Activated CD4-positive, CD25-positive, alpha-beta regulatory T cell treated with anti-CD3 and anti-CD28 coated beads, Interleukin-2, amount 50 U/mL, for 24 hours (primary cell): ENCODE data around the gene STK16.

Source experiments
- ATAC-seq, 2 donors: fragments of 150-1000 bp; cut with Tn5 transposase; one replicate each; pipeline ENCODE4 v1.10.0; 2021; ENCODE audit warnings: mild to moderate bottlenecking in 1 of 2, moderate library complexity in 1 of 2

The STK16 gene

GRCh38 chr2:219214141-219214540, 31.1 kb upstream of the STK16 start:
- ATAC-seq: no peak

DNA sequence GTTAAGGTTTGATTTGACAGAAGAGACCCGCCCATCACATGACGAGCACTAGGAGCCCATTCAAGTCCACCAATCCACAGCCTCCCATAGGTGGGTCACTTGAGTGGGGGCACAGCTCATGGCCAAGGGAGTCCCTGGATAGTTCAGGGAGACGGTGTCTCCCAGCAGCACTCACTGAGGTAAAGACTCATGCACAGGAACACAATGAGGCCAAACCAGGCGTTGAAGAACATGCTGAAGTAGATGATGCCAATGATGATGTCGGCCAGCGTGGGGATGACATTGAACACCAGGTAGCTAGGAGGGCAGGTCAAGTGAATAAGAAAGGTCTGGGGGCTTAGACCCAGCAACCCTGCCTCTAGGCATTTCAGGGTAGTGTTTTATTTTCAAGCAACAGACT, 30.5 kb upstream of the STK16 start:
- ATAC-seq: no peak

DNA sequence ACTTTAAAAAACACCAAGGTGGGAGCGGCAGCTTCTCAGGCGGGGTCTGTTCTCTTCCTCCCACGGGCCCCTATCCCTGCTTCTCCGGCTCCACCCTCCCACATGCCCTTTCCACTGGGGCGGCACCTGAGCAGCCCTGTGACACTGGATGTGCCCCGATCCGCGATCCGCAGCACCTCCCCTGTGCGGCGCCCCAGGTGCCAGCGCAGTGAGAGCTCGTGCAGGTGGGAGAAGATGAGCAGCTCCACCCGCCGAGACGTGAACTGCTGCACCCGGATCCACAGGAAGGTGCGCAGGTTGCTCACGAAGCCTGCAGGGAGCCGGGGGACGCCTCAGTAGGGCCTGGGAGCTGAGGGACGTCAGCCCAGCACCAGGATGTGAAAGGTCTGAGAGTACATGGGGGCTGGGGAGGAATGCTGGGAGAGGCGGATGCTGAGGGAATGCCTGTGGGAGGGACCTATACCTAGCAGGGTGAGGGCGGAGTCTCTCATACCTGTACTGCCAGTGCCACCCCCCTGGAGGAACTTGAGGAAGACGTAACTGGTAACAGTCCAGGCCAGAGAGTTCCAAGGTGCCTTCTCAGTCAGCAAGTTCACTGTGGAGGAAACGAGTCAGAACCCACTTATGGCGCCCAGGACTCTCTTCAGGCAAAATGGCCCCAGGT, 29.3 kb upstream of the STK16 start:
- ATAC-seq: no peak

- no peak for ATAC-seq
Measured at GRCh38 chr2:219216535-219216915, 28.8 kb upstream of the STK16 start.

- ATAC-seq: peak; percentile 33 to 39
Measured at GRCh38 chr2:219218217-219218731, 27.0 kb upstream of the STK16 start.

- ATAC-seq: peak; percentile 79 to 85
Measured at GRCh38 chr2:219218732-219219701, 26.3 kb upstream of the STK16 start, which contains the start of gene ABCB6. TSS of gene ABCB6 (minus strand) at chr2:219218958. CDS start at chr2:219218673, 285 bp downstream.

DNA sequence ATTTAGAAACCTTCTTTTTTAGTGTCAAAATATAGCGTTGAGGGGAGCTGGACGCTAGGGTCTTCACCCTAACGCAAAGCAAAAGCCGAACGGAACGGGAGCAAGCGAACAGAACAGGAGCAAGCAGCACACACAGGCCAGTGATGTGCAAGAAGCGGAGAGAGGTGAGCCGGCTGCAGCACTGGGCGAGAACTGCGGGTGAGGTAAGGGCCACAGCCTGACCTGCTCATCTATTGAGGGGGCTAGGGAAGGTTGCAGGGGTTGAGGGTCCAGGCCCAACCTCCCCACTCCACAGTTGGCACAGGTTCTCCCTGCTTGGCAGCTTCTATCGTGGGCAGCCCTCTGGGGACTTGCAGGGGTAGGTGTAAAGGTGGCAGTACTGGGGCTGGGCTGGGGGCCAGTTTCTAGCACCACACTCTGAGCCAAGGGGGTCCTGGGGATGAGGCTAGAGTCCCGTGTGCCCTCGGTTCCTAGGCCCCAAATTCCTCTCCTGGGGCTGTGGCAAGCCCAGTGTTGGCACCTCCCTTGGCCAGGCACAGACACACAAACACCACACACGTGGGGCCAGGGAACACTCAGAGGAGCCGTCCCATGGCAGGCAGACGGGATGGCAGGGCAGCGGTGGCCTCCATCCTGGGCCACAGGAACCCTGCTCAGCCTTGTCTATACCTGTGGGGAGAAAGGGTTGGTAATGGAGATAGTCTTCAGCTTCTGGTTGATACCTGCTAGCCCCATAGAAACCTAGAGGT, 25.3 kb upstream of the STK16 start:
- ATAC-seq: no peak

GRCh38 chr2:219220652-219221402, 24.5 kb upstream of the STK16 start:
- ATAC-seq: no peak

GRCh38 chr2:219221957-219222518, 23.2 kb upstream of the STK16 start:
- no peak for ATAC-seq

DNA sequence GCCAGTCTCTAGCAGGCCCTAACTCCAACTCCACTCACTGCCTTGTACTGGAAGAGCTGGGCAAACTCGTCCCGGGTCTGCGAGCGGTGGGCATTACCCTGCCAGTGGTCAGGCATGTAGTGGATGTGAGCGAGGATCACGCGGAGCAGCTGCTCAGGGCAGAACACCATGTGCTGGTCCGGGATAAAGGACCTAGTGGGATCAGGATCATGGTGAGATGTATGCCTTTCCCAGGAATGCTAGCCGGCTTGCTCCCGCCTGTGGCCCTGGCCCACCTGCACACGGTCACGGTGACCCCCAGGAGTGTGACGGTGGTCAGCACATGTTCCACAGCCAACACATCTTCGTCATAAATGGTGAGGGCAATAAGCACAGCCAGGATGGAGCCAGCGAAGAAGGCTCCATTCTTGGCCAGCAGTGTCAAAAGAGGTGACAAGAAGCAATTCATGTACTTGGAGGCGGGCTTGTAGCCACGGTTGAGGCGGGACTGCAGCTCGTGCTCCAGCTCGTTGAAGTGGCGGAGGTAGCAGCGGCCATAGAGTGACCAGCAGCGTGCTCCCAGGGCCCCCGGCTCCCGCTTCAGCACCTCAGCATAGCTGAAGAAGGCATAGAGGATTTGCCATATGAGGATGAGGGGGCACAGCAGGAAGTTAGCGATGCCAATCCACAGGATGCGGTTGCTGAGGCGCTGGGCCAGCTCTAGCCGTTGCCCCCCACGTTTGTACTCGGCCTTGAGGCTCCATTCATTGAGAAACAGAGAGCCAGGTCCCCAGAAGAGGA, 21.3 kb upstream of the STK16 start:
- ATAC-seq: no peak

DNA sequence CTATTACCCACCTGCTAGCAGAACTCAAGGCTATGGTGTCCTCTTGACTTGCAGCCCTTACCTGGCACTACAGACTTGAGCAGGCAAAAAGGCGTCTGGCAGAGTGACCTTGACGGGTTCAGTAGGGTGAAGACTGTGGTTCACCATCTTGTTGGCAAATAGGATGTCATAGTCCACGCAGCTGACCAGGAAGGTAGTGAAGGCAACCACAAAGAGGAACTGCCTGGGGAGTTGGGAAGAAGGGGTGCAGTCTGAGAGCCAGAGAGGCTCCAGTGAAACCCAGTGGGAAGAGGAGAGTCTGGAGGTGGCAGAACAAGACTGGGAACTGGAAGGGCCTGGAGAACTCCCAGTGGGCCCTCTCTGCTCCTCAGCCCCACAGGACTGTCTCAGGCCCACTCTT, 19.9 kb upstream of the STK16 start:
- ATAC-seq: no peak

- ATAC-seq: no peak
Measured at GRCh38 chr2:219228041-219228910, 17.0 kb upstream of the STK16 start.

- ATAC-seq: no peak
Measured at GRCh38 chr2:219228911-219229304, 16.4 kb upstream of the STK16 start.

DNA sequence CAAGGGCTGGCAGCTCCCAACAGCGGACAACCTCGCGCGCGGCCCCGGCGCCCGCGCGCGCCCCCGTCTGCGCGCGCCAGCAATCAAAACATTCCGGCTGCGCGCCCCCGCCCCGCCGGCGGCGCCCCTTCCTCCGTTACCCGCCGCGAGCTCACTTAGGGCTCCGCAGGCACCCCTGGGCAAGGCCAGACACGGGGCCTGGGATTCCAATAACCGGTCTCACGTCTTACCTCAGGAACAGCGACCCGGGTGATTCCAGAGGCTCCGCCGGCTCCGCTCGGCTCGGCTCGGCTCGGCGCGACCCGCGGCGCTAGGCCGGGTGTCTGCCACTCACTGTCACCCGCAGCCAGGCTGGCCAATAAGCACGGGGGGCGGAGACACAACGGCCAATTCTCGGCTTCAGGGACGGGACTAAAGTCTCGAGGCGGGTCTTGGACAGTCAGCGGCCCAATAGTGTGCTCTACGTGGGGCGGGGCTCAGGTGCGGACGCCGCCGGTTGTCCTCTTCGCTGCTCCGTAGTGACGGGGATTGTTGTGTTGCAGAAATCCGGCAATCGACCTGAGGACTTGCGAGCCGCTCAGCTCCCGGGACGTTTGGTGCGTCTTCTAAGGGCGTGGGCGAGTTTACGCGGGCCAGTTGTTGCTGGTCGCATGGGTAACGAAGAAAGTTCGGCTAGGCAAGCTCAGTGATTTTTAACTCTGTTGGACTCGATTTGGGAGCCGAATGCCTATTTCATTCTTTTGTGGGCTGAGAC, 15.8 kb upstream of the STK16 start, which contains the start of the genes ANKZF1 and ATG9A:
TSS of gene ANKZF1 (plus strand) at position 502 of the 754 bp plus-strand sequence. CDS start 452 bp downstream, outside the sequence.
TSS of gene ATG9A (minus strand) at position 332 of the 754 bp plus-strand sequence. CDS start 1,612 bp downstream, outside the sequence.
- ATAC-seq: peak; percentile 98 to 99

- peak; percentile 7 to 19 for ATAC-seq
Measured at GRCh38 chr2:219230059-219230540, 15.2 kb upstream of the STK16 start.

DNA sequence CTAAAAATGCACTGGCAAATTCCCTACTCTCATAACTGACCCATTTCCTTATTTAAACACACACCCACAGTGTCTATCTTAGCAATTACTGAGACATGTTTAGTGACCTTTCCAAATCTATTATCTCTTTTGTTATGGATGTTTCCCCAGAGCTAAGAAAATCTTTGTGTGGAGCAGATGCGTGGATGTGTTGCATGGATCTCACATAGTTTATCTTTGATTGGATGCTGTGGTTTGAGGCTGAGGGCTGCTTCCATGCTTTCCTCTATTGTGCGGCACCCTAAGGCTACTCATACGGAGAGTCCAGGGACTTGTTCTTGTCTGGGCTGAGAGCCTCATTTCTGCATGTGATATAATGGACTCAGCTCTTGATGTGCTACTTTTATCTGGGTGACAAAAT, 10.9 kb upstream of the STK16 start:
- ATAC-seq: no peak

GRCh38 chr2:219243291-219243761, 2.0 kb upstream of the STK16 start:
- no peak for ATAC-seq

GRCh38 chr2:219244789-219245147, 511 bp upstream of the STK16 start:
- ATAC-seq: no peak

GRCh38 chr2:219245899-219246230, 586 bp downstream of the STK16 start:
- ATAC-seq: no peak
